AG09309 (cell line): Measurements from ENCODE around the gene FAM156B.
"Not testable (repeated sequence)": the region's sequence is repeated elsewhere in the genome, so short reads cannot be mapped to it uniquely, and the experiment has no call there.

Source experiments
- DNase-seq: peaks from one replicate; pipeline ENCODE4 v3.0.0-alpha.2; 2010; ENCODE audit warnings: low read depth
- H3K4me3 ChIP-seq: 2 replicates; pipeline ENCODE4 v1.5.1; 2011; ENCODE audit warnings: mild to moderate bottlenecking, low read depth, low read length, moderate library complexity; ENCODE audit not compliant: control insufficient read depth
- CTCF ChIP-seq: IDR thresholded peaks from 2 replicates; pipeline ENCODE4 v1.5.1; 2011; ENCODE audit warnings: mild to moderate bottlenecking, low read depth, low read length, inconsistent platforms; ENCODE audit not compliant: insufficient read depth, control insufficient read depth; ENCODE audit errors: missing control alignments

FAM156B gene

GRCh38 chrX:52888090-52888489, 9.0 kb upstream of the FAM156B start:
- not testable (repeated sequence) for H3K4me3 ChIP-seq, DNase-seq

GRCh38 chrX:52896438-52896837, 692 bp upstream of the FAM156B start:
- not testable (repeated sequence) for H3K4me3 ChIP-seq, DNase-seq

- not testable (repeated sequence) for DNase-seq, H3K4me3 ChIP-seq
Measured at GRCh38 chrX:52905531-52905930, 8.4 kb downstream of the FAM156B start.

GRCh38 chrX:52906072-52906471, 8.9 kb downstream of the FAM156B start:
- not testable (repeated sequence) for H3K4me3 ChIP-seq, DNase-seq

- H3K4me3 ChIP-seq, DNase-seq: not testable (repeated sequence)
Measured at GRCh38 chrX:52907137-52907536, 10.0 kb downstream of the FAM156B start.

GRCh38 chrX:52907900-52908299, 10.8 kb downstream of the FAM156B start:
- not testable (repeated sequence) for H3K4me3 ChIP-seq, DNase-seq

- DNase-seq, H3K4me3 ChIP-seq: not testable (repeated sequence)
Measured at GRCh38 chrX:52909313-52909969, 12.3 kb downstream of the FAM156B start.

- DNase-seq, H3K4me3 ChIP-seq: not testable (repeated sequence)
Measured at GRCh38 chrX:52913681-52914080, 16.6 kb downstream of the FAM156B start.

- H3K4me3 ChIP-seq, DNase-seq: not testable (repeated sequence)
Measured at GRCh38 chrX:52914704-52915103, 17.6 kb downstream of the FAM156B start.

GRCh38 chrX:52923781-52924241, 26.7 kb downstream of the FAM156B start:
- H3K4me3 ChIP-seq = no peak overlapping the region
- DNase-seq = no peak
- TF ChIP-seq CTCF = no peak

- DNase-seq, H3K4me3 ChIP-seq: not testable (repeated sequence)
Measured at GRCh38 chrX:52930214-52930613, 33.1 kb downstream of the FAM156B start.

GRCh38 chrX:52933213-52933612, 36.1 kb downstream of the FAM156B start:
- TF ChIP-seq CTCF = no peak
- H3K4me3 ChIP-seq = no peak overlapping the region
- DNase-seq = no peak
